Measurements from ENCODE around the gene LMX1A. TPM values are rescaled to one million over a fixed set of nuclear protein-coding genes. Genes with fewer than 3 reads are reported as not detected.
A peak's percentile ranks its signal among the peaks of the same experiment; 100 is the strongest.

LMX1A gene
- total RNA-seq: 0.11 TPM
- long read RNA-seq: 0 reads

GRCh38 chr1:165355977-165356811, at the start of gene LMX1A:
LMX1A (minus strand) TSS chr1:165356715; CDS start chr1:165355559, 1,156 bp downstream.
- Histone ChIP-seq H3K4me3 (peak within 1 kb of the TSS; percentile 63), H3K9me3 (replicated peaks) (no peaks in the 10 kb centered on the region), H3K36me3 (no peaks in the 10 kb centered on the region), H3K27ac (replicated peaks) (no peak within 1 kb of the TSS), H3K27me3 (ENCODE audit: low read depth) (peaks cover 100% of the 10 kb centered on the region), H3K4me1 (peaks cover 46% of the 10 kb centered on the region)
- intact Hi-C loops (cut with micrococcal nuclease): no loop called here
- no peak for DNase-seq
- no peak for TF ChIP-seq CTCF (IDR thresholded peaks at IDR 0.05; ENCODE audit: borderline replicate concordance)

- DNase-seq: no peak
- peaks cover 12% of the 10 kb centered on the region for H3K27me3 ChIP-seq (ENCODE audit: low read depth)
- H3K9me3 ChIP-seq (replicated peaks): no peaks in the 10 kb centered on the region
- no peak overlapping the region for H3K4me3 ChIP-seq
- peaks cover 6% of the 10 kb centered on the region for H3K4me1 ChIP-seq
- intact Hi-C loops (cut with micrococcal nuclease): no loop called here
- no peak overlapping the region for H3K27ac ChIP-seq (replicated peaks)
- peak; percentile 82 for TF ChIP-seq CTCF (IDR thresholded peaks at IDR 0.05; ENCODE audit: borderline replicate concordance)
- H3K36me3 ChIP-seq: no peaks in the 10 kb centered on the region
Observed at GRCh38 chr1:165403835-165404482, 47.4 kb upstream of the LMX1A start.

GRCh38 chr1:165402517-165403111, 46.1 kb upstream of the LMX1A start:
- H3K27ac ChIP-seq (replicated peaks): no peak overlapping the region
- no peak for DNase-seq
- no peaks in the 10 kb centered on the region for H3K9me3 ChIP-seq (replicated peaks)
- H3K27me3 ChIP-seq (ENCODE audit: low read depth): peaks cover 12% of the 10 kb centered on the region
- H3K36me3 ChIP-seq: no peaks in the 10 kb centered on the region
- TF ChIP-seq CTCF (IDR thresholded peaks at IDR 0.05; ENCODE audit: borderline replicate concordance): no peak
- H3K4me3 ChIP-seq: no peak overlapping the region
- H3K4me1 ChIP-seq: peaks cover 10% of the 10 kb centered on the region
- intact Hi-C loops (cut with micrococcal nuclease): no loop called here

GRCh38 chr1:165397944-165398343, 41.4 kb upstream of the LMX1A start:
- Histone ChIP-seq H3K4me1 (peaks cover 19% of the 10 kb centered on the region), H3K4me3 (no peak overlapping the region), H3K36me3 (no peaks in the 10 kb centered on the region), H3K9me3 (replicated peaks) (no peaks in the 10 kb centered on the region), H3K27ac (replicated peaks) (peak overlapping the region; percentile 50), H3K27me3 (ENCODE audit: low read depth) (no peaks in the 10 kb centered on the region)
- TF ChIP-seq CTCF (IDR thresholded peaks at IDR 0.05; ENCODE audit: borderline replicate concordance): no peak
- intact Hi-C loops (cut with micrococcal nuclease): loop anchor here (10.0 kb wide), 1 partner anchor 517 kb away; no protein-coding TSS in a partner anchor
- DNase-seq: no peak

GRCh38 chr1:165395901-165396300, 39.4 kb upstream of the LMX1A start:
- H3K36me3 ChIP-seq: no peaks in the 10 kb centered on the region
- H3K9me3 ChIP-seq (replicated peaks): no peaks in the 10 kb centered on the region
- no peaks in the 10 kb centered on the region for H3K27me3 ChIP-seq (ENCODE audit: low read depth)
- no peak for TF ChIP-seq CTCF (IDR thresholded peaks at IDR 0.05; ENCODE audit: borderline replicate concordance)
- no peak for DNase-seq
- intact Hi-C loops (cut with micrococcal nuclease): loop anchor here (10.0 kb wide), 1 partner anchor 519 kb away; no protein-coding TSS in a partner anchor
- H3K4me3 ChIP-seq: no peak overlapping the region
- no peak overlapping the region for H3K27ac ChIP-seq (replicated peaks)
- H3K4me1 ChIP-seq: peaks cover 19% of the 10 kb centered on the region
